ENCODE results near the gene CAPN15.

- TF ChIP-seq CBX2 (IDR thresholded peaks at IDR 0.05; ENCODE audit: insufficient read depth, low read length, poor library complexity, severe bottlenecking) (no peak), SMARCA5 (IDR thresholded peaks at IDR 0.05) (no peak)
Measured at GRCh38 chr16:531494-532125, 4.1 kb downstream of the CAPN15 start.

Data from K562 (cell line).